ENCODE results near the gene IL19.

The IL19 gene

GRCh38 chr1:206816390-206817287 lies 46.1 kb downstream of the IL19 start:
- TF ChIP-seq POU2F2 (IDR thresholded peaks at IDR 0.05; ENCODE audit: low read depth, low read length), result no peak
- TF ChIP-seq PAX5 (IDR thresholded peaks at IDR 0.05; ENCODE audit: insufficient read depth, low read length, severe bottlenecking), result no peak
- FAIRE-seq (peak; percentile 80), DNase-seq (ENCODE audit: insufficient read length, low spot score) (no peak)

GRCh38 chr1:206821493-206821892 lies 50.9 kb downstream of the IL19 start:
- DNase-seq (ENCODE audit: insufficient read length, low spot score) (no peak), FAIRE-seq (no peak)
- TF ChIP-seq PAX5 (IDR thresholded peaks at IDR 0.05; ENCODE audit: insufficient read depth, low read length, severe bottlenecking), result no peak
- TF ChIP-seq POLR2AphosphoS5 (IDR thresholded peaks at IDR 0.05; ENCODE audit: low read depth, low read length), result no peak
- no peak for TF ChIP-seq POU2F2 (IDR thresholded peaks at IDR 0.05; ENCODE audit: low read depth, low read length)
- no peak for TF ChIP-seq SPI1 (IDR thresholded peaks at IDR 0.05; ENCODE audit: low read depth, low read length)
- no peak for TF ChIP-seq TAF1 (IDR thresholded peaks at IDR 0.05; ENCODE audit: low read depth, low read length)
- no peak for TF ChIP-seq POLR2A (IDR thresholded peaks at IDR 0.05; ENCODE audit: low read depth, low read length)

GRCh38 chr1:206823727-206824126 lies 53.2 kb downstream of the IL19 start:
- no peak for TF ChIP-seq SPI1 (IDR thresholded peaks at IDR 0.05; ENCODE audit: low read depth, low read length)
- TF ChIP-seq TAF1 (IDR thresholded peaks at IDR 0.05; ENCODE audit: low read depth, low read length), result no peak
- no peak for TF ChIP-seq PAX5 (IDR thresholded peaks at IDR 0.05; ENCODE audit: insufficient read depth, low read length, severe bottlenecking)
- TF ChIP-seq POU2F2 (IDR thresholded peaks at IDR 0.05; ENCODE audit: low read depth, low read length), result no peak
- TF ChIP-seq POLR2A (IDR thresholded peaks at IDR 0.05; ENCODE audit: low read depth, low read length), result no peak
- TF ChIP-seq POLR2AphosphoS5 (IDR thresholded peaks at IDR 0.05; ENCODE audit: low read depth, low read length), result no peak
- no peak for FAIRE-seq
- DNase-seq (ENCODE audit: insufficient read length, low spot score), result no peak

- FAIRE-seq (no peak), DNase-seq (ENCODE audit: insufficient read length, low spot score) (no peak)
- TF ChIP-seq POLR2AphosphoS5 (IDR thresholded peaks at IDR 0.05; ENCODE audit: low read depth, low read length) (no peak), POU2F2 (IDR thresholded peaks at IDR 0.05; ENCODE audit: low read depth, low read length) (no peak), SPI1 (IDR thresholded peaks at IDR 0.05; ENCODE audit: low read depth, low read length) (peak; percentile 80), POLR2A (IDR thresholded peaks at IDR 0.05; ENCODE audit: low read depth, low read length) (no peak)
Observed at GRCh38 chr1:206824331-206824730, 53.8 kb downstream of the IL19 start.

GRCh38 chr1:206826394-206826793 lies 55.8 kb downstream of the IL19 start:
- FAIRE-seq (no peak), DNase-seq (ENCODE audit: insufficient read length, low spot score) (no peak)
- no peak for TF ChIP-seq POLR2A (IDR thresholded peaks at IDR 0.05; ENCODE audit: low read depth, low read length)
- no peak for TF ChIP-seq TAF1 (IDR thresholded peaks at IDR 0.05; ENCODE audit: low read depth, low read length)
- TF ChIP-seq POU2F2 (IDR thresholded peaks at IDR 0.05; ENCODE audit: low read depth, low read length), result no peak
- TF ChIP-seq SPI1 (IDR thresholded peaks at IDR 0.05; ENCODE audit: low read depth, low read length), result no peak
- TF ChIP-seq PAX5 (IDR thresholded peaks at IDR 0.05; ENCODE audit: insufficient read depth, low read length, severe bottlenecking), result no peak
- no peak for TF ChIP-seq POLR2AphosphoS5 (IDR thresholded peaks at IDR 0.05; ENCODE audit: low read depth, low read length)

- no peak for FAIRE-seq
- no peak for TF ChIP-seq TAF1 (IDR thresholded peaks at IDR 0.05; ENCODE audit: low read depth, low read length)
- no peak for TF ChIP-seq POU2F2 (IDR thresholded peaks at IDR 0.05; ENCODE audit: low read depth, low read length)
- no peak for TF ChIP-seq POLR2AphosphoS5 (IDR thresholded peaks at IDR 0.05; ENCODE audit: low read depth, low read length)
- no peak for TF ChIP-seq SPI1 (IDR thresholded peaks at IDR 0.05; ENCODE audit: low read depth, low read length)
- TF ChIP-seq PAX5 (IDR thresholded peaks at IDR 0.05; ENCODE audit: insufficient read depth, low read length, severe bottlenecking), result no peak
- TF ChIP-seq POLR2A (IDR thresholded peaks at IDR 0.05; ENCODE audit: low read depth, low read length), result no peak
- DNase-seq (ENCODE audit: insufficient read length, low spot score), result no peak
Observed at GRCh38 chr1:206828061-206828460, 57.5 kb downstream of the IL19 start.

GRCh38 chr1:206828765-206829164 lies 58.2 kb downstream of the IL19 start:
- no peak for DNase-seq (ENCODE audit: insufficient read length, low spot score)
- peak; percentile 5 for FAIRE-seq
- TF ChIP-seq SPI1 (IDR thresholded peaks at IDR 0.05; ENCODE audit: low read depth, low read length), result no peak
- no peak for TF ChIP-seq POU2F2 (IDR thresholded peaks at IDR 0.05; ENCODE audit: low read depth, low read length)
- no peak for TF ChIP-seq POLR2A (IDR thresholded peaks at IDR 0.05; ENCODE audit: low read depth, low read length)
- no peak for TF ChIP-seq PAX5 (IDR thresholded peaks at IDR 0.05; ENCODE audit: insufficient read depth, low read length, severe bottlenecking)
- TF ChIP-seq TAF1 (IDR thresholded peaks at IDR 0.05; ENCODE audit: low read depth, low read length), result no peak
- TF ChIP-seq POLR2AphosphoS5 (IDR thresholded peaks at IDR 0.05; ENCODE audit: low read depth, low read length), result no peak

GRCh38 chr1:206829282-206829681 lies 58.7 kb downstream of the IL19 start:
- TF ChIP-seq PAX5 (IDR thresholded peaks at IDR 0.05; ENCODE audit: insufficient read depth, low read length, severe bottlenecking), result no peak
- DNase-seq (ENCODE audit: insufficient read length, low spot score) (no peak), FAIRE-seq (no peak)

GRCh38 chr1:206829875-206830274 lies 59.3 kb downstream of the IL19 start:
- peak; percentile 63 for FAIRE-seq

GRCh38 chr1:206831650-206832049 lies 61.1 kb downstream of the IL19 start:
- TF ChIP-seq PAX5 (IDR thresholded peaks at IDR 0.05; ENCODE audit: insufficient read depth, low read length, severe bottlenecking) (no peak), POLR2A (IDR thresholded peaks at IDR 0.05; ENCODE audit: low read depth, low read length) (no peak), POU2F2 (IDR thresholded peaks at IDR 0.05; ENCODE audit: low read depth, low read length) (no peak), SPI1 (IDR thresholded peaks at IDR 0.05; ENCODE audit: low read depth, low read length) (no peak), POLR2AphosphoS5 (IDR thresholded peaks at IDR 0.05; ENCODE audit: low read depth, low read length) (no peak), TAF1 (IDR thresholded peaks at IDR 0.05; ENCODE audit: low read depth, low read length) (no peak)
- FAIRE-seq, result peak; percentile 76
- no peak for DNase-seq (ENCODE audit: insufficient read length, low spot score)

More at GRCh38 chr1:206829875-206830274, 59.3 kb downstream of the IL19 start:
- DNase-seq (ENCODE audit: insufficient read length, low spot score), result no peak
- TF ChIP-seq POU2F2 (IDR thresholded peaks at IDR 0.05; ENCODE audit: low read depth, low read length), result no peak
- TF ChIP-seq SPI1 (IDR thresholded peaks at IDR 0.05; ENCODE audit: low read depth, low read length), result peak; percentile 57
